Endothelial cell (in vitro differentiated cells): Measurements from ENCODE around the gene BPIFB1. TPM values are rescaled to one million over a fixed set of nuclear protein-coding genes. Genes with fewer than 3 reads are reported as not detected.

Source experiments
- DNase-seq: peaks from one replicate; pipeline ENCODE4 v3.0.0; 2021; ENCODE audit warnings: low spot score
- H3K27ac Mint-ChIP-seq: one replicate; pipeline ENCODE4 v1.8.0; 2021; ENCODE audit warnings: mixed read lengths, inconsistent platforms; ENCODE audit not compliant: unreplicated experiment
- H3K27me3 Mint-ChIP-seq: one replicate; pipeline ENCODE4 v1.8.0; 2021; ENCODE audit warnings: mild to moderate bottlenecking, moderate library complexity, mixed read lengths, inconsistent platforms; ENCODE audit not compliant: unreplicated experiment
- H3K36me3 Mint-ChIP-seq: one replicate; pipeline ENCODE4 v1.8.0; 2021; ENCODE audit warnings: mild to moderate bottlenecking, low read depth, mixed read lengths, inconsistent platforms; ENCODE audit not compliant: unreplicated experiment
- H3K4me1 Mint-ChIP-seq: one replicate; pipeline ENCODE4 v1.8.0; 2021; ENCODE audit warnings: mild to moderate bottlenecking, mixed read lengths, inconsistent platforms; ENCODE audit not compliant: unreplicated experiment
- H3K4me3 Mint-ChIP-seq: one replicate; pipeline ENCODE4 v1.8.0; 2021; ENCODE audit warnings: mild to moderate bottlenecking, mixed read lengths, inconsistent platforms; ENCODE audit not compliant: unreplicated experiment
- H3K9me3 Mint-ChIP-seq: one replicate; pipeline ENCODE4 v1.8.0; 2021; ENCODE audit warnings: mixed read lengths, inconsistent platforms; ENCODE audit not compliant: unreplicated experiment
- total RNA-seq: library from RNA; stranded (reverse); fragmentation: NEBNext Ultra II Directional; extraction: Animal tissue kit (Norgen Biotek cat#: 25700); gene quantifications from one replicate; pipeline ENCODE4 v1.2.1, GENCODE V29; 2021; ENCODE audit not compliant: unreplicated experiment
- TF ChIP-seq, protein P1 (sequence below): fragments of 200-600 bp; sonication (generic); IDR thresholded peaks from one replicate; pipeline ENCODE4 v1.5.0; 2021; ENCODE audit warnings: antibody characterized with exemption; ENCODE audit not compliant: unreplicated experiment

BPIFB1 gene
- total RNA-seq, 1 donor from 2014 or later: not detected

DNA sequence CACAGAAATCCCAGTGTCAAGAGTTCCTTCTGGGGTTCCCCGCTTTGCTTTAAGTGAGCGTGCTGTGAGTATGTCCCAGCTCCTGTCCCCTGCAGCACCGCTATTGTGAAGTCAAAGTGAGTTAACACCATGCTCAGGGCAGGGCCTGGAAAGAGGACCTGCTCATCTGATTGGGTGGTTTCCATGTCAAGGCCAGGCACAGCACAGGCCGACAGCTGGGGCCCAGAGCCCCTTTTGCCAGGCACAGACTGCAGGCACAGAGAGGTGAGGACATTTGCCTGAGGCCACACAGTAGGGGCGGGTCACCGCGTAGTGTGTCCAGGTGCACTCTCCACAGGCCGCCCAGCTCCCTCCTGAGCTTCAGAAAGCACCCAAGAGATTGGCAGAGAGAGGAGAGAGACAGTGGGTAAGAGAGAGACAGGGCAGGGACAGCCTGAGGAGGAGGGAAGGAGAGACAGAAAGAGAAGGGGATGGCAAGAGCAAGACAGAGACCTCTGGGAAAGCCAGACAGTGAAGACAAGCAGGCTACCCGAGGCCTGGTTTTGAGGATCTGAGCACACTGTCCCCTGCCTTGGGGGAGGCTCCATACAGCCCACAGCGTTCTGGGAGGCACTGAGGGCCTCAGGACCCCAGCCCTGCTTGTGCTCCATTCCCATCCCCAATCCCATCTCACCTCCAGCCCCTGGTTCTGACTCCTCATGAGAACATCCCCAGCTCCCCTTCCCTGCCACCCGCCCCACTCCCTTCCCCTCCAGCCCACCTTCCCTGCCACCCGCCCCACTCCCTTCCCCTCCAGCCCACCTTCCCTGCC is 6.5 kb upstream of the BPIFB1 start:
- Mint-ChIP-seq H3K9me3 (no peaks in the 10 kb centered on the region), H3K27ac (no peak overlapping the region), H3K27me3 (peaks cover 6% of the 10 kb centered on the region), H3K36me3 (no peaks in the 10 kb centered on the region), H3K4me3 (no peak overlapping the region), H3K4me1 (no peaks in the 10 kb centered on the region)
- TF ChIP-seq, protein P1, sequence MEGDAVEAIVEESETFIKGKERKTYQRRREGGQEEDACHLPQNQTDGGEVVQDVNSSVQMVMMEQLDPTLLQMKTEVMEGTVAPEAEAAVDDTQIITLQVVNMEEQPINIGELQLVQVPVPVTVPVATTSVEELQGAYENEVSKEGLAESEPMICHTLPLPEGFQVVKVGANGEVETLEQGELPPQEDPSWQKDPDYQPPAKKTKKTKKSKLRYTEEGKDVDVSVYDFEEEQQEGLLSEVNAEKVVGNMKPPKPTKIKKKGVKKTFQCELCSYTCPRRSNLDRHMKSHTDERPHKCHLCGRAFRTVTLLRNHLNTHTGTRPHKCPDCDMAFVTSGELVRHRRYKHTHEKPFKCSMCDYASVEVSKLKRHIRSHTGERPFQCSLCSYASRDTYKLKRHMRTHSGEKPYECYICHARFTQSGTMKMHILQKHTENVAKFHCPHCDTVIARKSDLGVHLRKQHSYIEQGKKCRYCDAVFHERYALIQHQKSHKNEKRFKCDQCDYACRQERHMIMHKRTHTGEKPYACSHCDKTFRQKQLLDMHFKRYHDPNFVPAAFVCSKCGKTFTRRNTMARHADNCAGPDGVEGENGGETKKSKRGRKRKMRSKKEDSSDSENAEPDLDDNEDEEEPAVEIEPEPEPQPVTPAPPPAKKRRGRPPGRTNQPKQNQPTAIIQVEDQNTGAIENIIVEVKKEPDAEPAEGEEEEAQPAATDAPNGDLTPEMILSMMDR: no peak
- DNase-seq: no peak

DNA sequence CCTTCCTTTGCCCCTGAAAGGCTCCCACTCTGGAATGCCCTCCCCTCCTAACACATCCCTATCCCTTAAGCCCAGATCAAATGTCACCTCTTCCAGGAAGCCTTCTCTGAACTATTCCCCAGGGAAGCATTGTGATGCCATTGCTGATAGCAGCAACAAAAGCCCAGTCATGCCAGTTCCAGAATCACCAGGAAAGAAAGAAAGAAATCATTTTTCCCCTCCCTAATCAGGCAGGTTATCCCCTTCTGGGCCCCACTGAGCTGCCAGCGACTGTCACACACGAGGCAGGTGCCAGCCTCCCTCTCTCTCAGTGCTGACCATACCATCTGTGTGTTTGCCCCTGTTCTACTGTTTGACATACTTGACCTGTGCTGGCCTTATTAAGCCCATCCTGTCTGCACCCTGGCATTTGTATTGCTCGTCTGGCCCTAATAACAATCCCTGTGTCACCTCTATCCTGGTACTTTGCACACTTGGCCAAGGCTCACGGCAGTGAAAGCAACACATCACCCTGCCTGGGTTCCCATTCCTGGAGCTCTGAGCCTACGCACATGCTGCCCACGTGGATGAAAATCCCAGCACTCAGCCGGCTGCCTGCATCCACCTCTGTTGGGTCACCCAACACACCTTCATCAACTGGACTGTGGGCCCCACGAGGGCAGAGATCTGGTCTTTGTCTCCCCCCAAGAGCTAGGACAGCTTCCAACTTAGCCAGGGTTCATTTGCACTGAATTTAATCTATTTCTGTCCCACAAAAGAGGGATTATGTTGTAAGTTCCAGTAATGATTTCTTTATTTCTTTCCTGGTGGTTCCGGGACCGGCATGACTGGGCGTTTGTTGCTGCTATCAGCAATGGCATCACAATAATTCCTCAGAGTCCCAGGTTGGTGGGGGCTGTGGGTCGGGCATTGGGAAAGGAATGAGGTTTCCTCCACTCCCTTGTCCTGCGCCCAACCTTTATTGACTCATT is 5.3 kb upstream of the BPIFB1 start:
- no peak for DNase-seq
- Mint-ChIP-seq H3K9me3 (no peaks in the 10 kb centered on the region), H3K36me3 (no peaks in the 10 kb centered on the region), H3K27ac (no peak overlapping the region), H3K27me3 (peaks cover 9% of the 10 kb centered on the region), H3K4me3 (peak overlapping the region; percentile 15), H3K4me1 (no peaks in the 10 kb centered on the region)
- TF ChIP-seq, protein P1: no peak

DNA sequence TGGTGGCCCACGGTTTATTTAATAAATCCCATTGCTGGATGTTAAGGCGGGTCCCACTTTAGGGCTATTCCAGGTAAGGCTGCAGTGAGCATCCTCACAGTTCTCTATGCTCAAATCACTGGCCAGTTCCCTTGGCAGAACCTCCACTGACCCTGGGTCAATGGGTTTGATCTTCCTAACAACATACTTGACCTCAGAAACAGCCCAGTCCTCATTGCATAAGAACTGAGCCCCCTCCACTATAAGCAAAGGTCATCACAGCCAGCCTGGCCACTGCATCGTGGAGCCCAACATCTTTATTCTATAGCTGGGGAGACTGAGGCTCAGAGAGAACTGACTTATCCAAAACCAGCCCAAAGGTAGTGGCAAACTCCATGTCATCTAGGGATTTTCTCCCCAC is 4.3 kb upstream of the BPIFB1 start:
- no peak for DNase-seq
- H3K36me3 Mint-ChIP-seq: no peaks in the 10 kb centered on the region
- H3K27ac Mint-ChIP-seq: no peak overlapping the region
- no peaks in the 10 kb centered on the region for H3K9me3 Mint-ChIP-seq
- H3K4me3 Mint-ChIP-seq: no peak overlapping the region
- peaks cover 12% of the 10 kb centered on the region for H3K27me3 Mint-ChIP-seq
- H3K4me1 Mint-ChIP-seq: no peaks in the 10 kb centered on the region
- TF ChIP-seq, protein P1: no peak

DNA sequence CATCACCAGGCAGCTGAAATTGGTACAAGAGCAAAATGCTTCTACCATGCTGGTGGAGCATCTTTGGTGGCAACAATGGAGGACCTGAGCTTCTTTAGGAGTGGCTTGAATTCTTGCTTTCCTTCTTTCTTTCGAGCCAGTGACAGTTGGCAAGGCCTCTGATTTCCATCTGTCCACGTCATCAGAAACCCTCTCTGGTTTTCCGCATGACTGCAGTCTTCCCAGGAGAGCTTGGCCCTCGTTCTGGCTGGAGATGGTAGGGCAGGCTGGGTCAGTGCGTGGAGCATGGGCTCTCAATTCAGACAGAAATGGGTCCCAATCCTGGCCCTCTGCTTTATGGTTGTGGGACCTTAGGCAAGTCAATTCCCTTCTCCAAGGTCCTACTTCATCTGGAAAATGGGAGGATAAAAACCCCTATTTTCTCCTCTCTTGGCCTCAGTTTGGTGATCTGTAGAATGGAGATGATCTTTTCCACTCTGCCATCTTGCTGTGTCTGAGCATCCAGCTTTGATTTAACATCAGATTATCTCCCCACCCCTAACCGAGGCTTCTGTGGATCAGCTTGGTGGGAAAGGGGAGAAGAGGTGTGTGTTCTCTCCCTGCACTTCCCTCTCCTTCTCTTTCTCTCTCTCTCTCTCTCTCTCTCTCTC is 3.6 kb upstream of the BPIFB1 start:
- Mint-ChIP-seq H3K27ac (no peak overlapping the region), H3K4me3 (no peak overlapping the region), H3K27me3 (peaks cover 12% of the 10 kb centered on the region), H3K36me3 (no peaks in the 10 kb centered on the region), H3K9me3 (no peaks in the 10 kb centered on the region), H3K4me1 (no peaks in the 10 kb centered on the region)
- TF ChIP-seq, protein P1: no peak
- no peak for DNase-seq
